GM19025 (cell line): ENCODE results near the gene CCDC9.
"Not testable (repeated sequence)": the region's sequence is repeated elsewhere in the genome, so short reads cannot be mapped to it uniquely, and the experiment has no call there.

Experiments used
- ATAC-seq: cut with Tn5 transposase; IDR thresholded peaks from one replicate; pipeline ENCODE4 v1.9.1; 2021; ENCODE audit warnings: mild to moderate bottlenecking, low read depth, moderate library complexity; ENCODE audit not compliant: unreplicated experiment

The CCDC9 gene

GRCh38 chr19:47258895-47259555 lies 2.7 kb downstream of the CCDC9 start:
- no peak for ATAC-seq

DNA sequence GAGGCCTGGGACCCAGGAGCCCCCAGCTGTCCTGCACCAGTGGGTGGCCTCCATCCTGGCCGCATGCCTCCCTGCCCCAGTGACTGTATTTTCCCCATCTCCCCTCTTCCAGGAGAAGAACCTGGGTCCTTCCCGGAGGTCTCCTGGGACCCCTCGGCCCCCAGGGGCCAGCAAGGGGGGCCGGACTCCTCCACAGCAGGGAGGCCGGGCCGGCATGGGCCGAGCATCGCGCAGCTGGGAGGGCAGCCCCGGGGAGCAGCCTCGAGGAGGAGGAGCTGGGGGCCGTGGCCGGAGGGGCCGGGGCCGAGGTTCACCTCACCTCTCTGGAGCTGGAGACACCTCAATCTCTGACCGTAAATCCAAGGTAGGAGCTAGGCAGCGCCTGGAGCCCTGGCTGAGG lies 4.2 kb downstream of the CCDC9 start:
- no peak for ATAC-seq

GRCh38 chr19:47261946-47262793 lies 5.8 kb downstream of the CCDC9 start:
- peak; percentile 81 for ATAC-seq

DNA sequence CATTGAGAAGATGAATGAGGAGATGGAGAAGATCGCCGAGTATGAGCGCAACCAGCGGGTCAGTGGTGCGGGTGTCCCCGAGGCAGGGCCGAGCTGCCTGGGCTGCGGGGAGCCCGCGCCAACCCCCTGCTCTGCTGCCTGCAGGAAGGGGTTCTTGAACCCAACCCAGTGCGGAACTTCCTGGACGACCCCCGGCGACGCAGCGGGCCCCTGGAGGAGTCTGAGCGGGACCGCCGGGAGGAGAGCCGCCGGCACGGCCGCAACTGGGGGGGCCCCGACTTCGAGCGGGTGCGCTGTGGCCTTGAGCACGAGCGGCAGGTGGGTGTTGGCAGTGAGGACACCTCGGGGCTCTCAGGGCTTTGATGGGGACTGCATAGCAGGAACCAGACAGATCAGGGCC lies 8.3 kb downstream of the CCDC9 start:
- no peak for ATAC-seq

- ATAC-seq, result no peak
Observed at GRCh38 chr19:47266401-47266941, 10.1 kb downstream of the CCDC9 start.

DNA sequence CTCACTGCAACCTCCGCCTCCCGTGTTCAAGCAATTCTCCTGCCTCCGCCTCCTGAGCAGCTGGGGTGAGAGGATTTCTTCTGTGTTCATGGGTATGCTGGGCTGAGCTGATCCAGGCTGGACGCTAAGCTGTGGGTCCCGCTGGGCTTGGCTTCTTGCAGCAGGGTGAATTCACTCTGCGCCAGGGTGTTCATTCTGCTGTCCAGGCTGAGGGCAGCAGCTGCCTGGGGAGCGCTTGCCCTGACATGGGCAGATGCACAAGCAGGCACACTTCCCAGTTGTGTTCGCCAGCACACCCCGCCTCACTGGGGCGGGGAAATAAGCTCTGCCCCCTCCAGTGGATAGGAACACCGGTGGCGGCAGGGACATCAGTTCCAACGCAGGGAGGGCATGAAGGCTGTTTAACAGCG lies 11.0 kb downstream of the CCDC9 start:
- no peak for ATAC-seq

DNA sequence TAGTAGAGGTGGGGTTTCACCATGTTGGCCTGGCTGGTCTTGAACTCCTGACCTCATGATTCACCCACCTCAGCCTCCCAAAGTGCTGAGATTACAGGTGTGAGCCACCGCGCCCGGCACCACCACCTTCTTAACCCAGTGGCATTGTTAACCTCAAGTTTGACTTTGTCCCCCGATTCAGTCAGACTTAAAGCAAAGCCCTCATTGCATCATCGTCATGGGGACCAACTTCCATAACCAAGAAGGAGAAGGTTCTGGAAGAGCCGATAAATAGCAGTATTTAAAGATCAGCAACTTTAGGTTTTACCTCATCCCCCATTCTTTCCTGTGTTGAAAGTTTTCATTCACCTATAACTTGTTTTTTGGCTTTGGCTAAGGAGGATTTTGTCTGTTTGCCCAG lies 11.7 kb downstream of the CCDC9 start:
- ATAC-seq, result no peak

DNA sequence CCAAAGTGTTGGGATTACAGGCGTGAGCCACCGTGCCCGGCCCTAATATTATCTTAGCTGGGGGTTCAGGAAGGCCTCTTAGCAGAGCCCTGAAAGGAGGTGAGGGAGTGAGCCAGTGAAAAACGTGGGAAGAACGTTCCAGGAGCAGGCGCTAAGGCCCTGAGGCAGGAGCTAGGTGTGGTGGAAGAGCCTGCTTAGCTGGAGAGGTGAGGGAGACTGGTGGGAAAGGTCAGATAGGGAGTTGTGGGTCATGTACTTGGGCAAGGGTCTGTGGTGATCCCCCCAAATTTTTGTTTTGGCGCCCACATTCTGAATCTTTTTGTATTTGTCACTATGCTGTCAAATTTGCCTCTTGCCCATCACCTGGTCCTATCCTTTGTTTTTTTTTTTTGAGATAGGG lies 13.3 kb downstream of the CCDC9 start:
- ATAC-seq, result no peak

- ATAC-seq, result no peak
Observed at GRCh38 chr19:47270408-47270807, 14.1 kb downstream of the CCDC9 start.

- no peak for ATAC-seq
Observed at GRCh38 chr19:47271949-47272348, 15.6 kb downstream of the CCDC9 start.

GRCh38 chr19:47272448-47273312 lies 16.4 kb downstream of the CCDC9 start:
- ATAC-seq, result no peak

DNA sequence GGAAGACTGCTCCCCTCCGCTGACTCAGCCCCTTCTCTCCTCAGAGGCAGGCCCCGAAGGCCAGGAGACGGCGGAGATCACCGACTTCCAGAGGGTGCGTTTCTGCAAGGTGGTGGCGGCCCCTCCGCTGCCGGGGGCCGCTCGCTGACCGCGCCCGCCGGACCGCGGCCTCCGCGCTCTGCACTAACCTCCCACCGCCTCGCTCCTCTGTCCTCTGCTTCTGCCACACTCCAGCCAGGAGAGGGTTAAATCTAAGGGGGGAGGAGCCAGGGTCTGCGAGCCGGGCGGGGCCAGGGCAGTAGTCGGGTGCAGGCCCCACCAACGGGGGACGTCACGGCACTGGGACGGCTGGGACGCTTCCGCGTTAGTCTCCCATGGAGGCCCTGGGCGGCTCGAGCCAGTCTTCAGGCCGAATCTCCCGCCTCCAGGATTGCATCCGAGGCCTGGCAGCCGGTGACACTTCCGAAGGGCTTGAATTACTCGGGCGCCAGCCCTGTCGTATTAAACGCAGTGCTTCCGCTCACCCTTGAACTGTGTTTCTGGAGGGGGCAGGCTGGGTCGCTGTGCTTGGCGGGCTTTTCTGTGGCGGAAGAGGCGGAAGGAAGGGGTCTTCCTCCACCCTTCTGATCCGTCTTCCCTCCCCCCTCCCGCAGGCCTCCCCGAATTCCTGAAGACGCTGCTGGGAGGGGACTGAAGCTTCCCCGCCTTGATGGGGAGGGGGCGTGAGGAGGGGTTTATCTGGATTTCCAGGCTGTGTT lies 17.2 kb downstream of the CCDC9 start:
- peak; percentile 59 for ATAC-seq

- peak; percentile 46 for ATAC-seq
Observed at GRCh38 chr19:47274071-47274890, 18.0 kb downstream of the CCDC9 start, which contains the start of gene INAFM1. Gene INAFM1, plus strand, starts transcription at chr19:47274885. Its CDS starts 35 bp downstream, at chr19:47274920.

- no peak for ATAC-seq
Observed at GRCh38 chr19:47274891-47275761, 18.8 kb downstream of the CCDC9 start.

GRCh38 chr19:47275791-47276461 lies 19.6 kb downstream of the CCDC9 start:
- no peak for ATAC-seq

DNA sequence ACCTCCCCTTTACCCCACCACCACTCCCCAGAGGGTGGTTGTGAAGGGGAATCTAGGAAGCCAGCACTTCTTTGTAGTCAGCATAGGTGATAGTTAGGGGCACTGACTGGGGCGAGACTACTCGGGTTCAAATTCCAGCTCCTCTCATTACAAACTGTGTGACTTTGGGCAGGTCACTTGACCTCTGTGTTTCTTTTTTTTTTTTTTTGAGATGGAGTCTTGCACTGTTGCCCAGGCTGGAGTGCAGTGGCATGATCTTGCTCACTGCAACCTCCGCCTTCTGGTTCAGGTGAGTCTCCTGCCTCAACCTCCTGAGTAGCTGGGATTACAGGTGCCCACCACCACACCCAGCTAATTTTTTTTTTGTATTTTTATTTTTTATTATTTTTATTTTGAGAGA lies 20.2 kb downstream of the CCDC9 start:
- ATAC-seq, result not testable (repeated sequence)

GRCh38 chr19:47280183-47280797 lies 24.0 kb downstream of the CCDC9 start:
- no peak for ATAC-seq
